Measurements from ENCODE around the gene HOXB3.

HOXB3 gene

GRCh38 chr17:48628649-48629410, 38.8 kb upstream of the HOXB3 start:
- no peak overlapping the region for H3K4me3 ChIP-seq (replicated peaks in 1 of 2; ENCODE audit: low read depth in 2 of 2, low read length in 2 of 2)
- TF ChIP-seq CTCF (IDR thresholded peaks at IDR 0.05; ENCODE audit: low read depth, low read length), result no peak
- DNase-seq (ENCODE audit: low read depth in 2 of 2), result no peak

- DNase-seq (ENCODE audit: low read depth in 2 of 2), result no peak
- TF ChIP-seq CTCF (IDR thresholded peaks at IDR 0.05; ENCODE audit: low read depth, low read length), result no peak
These were observed 37.8 kb upstream of the HOXB3 start for GRCh38 chr17:48627623-48628521.

GRCh38 chr17:48627118-48627597, 37.1 kb upstream of the HOXB3 start:
- H3K4me3 ChIP-seq (replicated peaks in 1 of 2; ENCODE audit: low read depth in 2 of 2, low read length in 2 of 2), result no peak overlapping the region
- TF ChIP-seq CTCF (IDR thresholded peaks at IDR 0.05; ENCODE audit: low read depth, low read length), result no peak
- no peak for DNase-seq (ENCODE audit: low read depth in 2 of 2)

More at GRCh38 chr17:48627623-48628521, 37.8 kb upstream of the HOXB3 start:
- no peak overlapping the region for H3K4me3 ChIP-seq (replicated peaks in 1 of 2; ENCODE audit: low read depth in 2 of 2, low read length in 2 of 2)

GRCh38 chr17:48626245-48627117, 36.4 kb upstream of the HOXB3 start, which contains the start of gene HOXB9:
Gene HOXB9 (minus strand): TSS chr17:48626358. CDS start chr17:48626269, 89 bp downstream.
- no peak for TF ChIP-seq CTCF (IDR thresholded peaks at IDR 0.05; ENCODE audit: low read depth, low read length)
- no peak for DNase-seq (ENCODE audit: low read depth in 2 of 2)
- H3K4me3 ChIP-seq (replicated peaks in 1 of 2; ENCODE audit: low read depth in 2 of 2, low read length in 2 of 2), result peak within 1 kb of the TSS; percentile 7 to 27

GRCh38 chr17:48625495-48626244, 35.6 kb upstream of the HOXB3 start:
- no peak for DNase-seq (ENCODE audit: low read depth in 2 of 2)
- TF ChIP-seq CTCF (IDR thresholded peaks at IDR 0.05; ENCODE audit: low read depth, low read length), result no peak
- peak overlapping the region; percentile 7 to 27 for H3K4me3 ChIP-seq (replicated peaks in 1 of 2; ENCODE audit: low read depth in 2 of 2, low read length in 2 of 2)
